NCI-H226 (cell line): ENCODE measurements around the gene TTC23L.

Experiments used
- DNase-seq: peaks from one replicate; pipeline ENCODE4 v3.0.0-alpha.2; 2015

The TTC23L gene

DNA sequence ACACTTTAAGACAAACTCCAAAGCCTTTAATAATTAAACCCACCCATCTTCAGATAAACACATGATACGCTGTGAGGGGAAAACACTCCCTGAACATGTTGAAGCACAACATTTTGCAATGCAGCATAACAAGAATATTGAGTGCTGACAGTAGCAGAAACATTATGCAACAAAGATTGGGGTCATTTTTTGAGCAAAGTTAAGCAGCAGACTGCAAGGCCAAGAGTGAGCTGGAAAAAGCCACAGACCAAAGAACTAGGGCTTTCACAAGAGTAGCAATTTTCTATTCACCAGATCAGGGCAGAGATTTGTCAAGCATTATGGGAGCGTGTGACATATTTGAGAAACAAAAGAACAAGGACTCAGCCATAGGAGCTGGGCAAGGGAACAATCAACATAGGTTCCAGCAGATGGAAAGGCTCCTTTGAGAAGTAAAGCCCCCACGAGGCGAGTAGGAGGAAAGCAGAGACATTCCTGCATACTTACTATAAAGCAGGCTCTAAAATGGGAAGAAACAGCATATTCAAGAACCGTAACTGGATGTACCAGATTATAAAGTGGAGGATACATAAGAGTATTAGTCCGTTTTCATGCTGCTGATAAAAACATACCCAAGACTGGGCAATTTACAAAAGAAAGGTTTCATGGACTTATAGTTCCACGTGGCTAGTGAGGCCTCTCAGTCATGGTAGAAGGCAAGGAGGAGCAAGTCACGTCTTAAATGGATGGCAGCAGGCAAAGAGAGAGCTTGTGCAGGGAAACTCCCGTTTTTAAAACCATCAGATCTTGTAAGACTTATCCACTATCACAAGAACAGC is 4.8 kb upstream of the TTC23L start:
- DNase-seq = no peak

DNA sequence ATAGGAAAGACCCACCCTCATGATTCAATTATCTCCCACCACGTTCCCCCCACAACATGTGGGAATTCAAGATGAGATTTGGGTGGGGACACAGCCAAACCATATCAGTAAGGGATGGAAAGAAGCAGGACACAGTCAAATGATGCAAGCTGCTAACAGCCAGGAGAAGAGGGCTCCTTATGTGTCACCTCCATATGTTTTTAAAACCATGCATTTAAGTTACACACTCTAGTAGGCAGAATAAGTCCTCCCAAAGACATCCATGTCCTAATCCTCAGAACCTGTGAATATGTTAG is 4.2 kb upstream of the TTC23L start:
- no peak for DNase-seq

DNA sequence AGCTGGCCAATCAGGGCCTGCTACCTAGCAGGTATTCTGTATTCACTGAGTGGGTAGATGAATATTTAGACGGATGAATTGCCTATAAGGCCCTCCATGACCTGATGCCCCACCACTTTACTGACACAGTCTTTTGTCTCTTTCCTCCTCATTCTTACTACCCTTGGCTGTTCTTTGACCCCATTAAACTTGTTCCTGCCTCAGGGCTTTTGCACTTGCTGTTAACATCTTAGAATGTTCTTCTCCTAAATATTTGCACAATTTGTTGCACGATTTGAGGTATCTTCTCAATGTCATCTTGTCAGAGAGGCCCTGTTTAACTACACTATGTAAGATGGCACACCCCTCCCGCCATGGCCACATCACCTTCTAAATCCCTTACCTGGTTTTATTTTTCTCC is 3.3 kb upstream of the TTC23L start:
- DNase-seq = no peak

DNA sequence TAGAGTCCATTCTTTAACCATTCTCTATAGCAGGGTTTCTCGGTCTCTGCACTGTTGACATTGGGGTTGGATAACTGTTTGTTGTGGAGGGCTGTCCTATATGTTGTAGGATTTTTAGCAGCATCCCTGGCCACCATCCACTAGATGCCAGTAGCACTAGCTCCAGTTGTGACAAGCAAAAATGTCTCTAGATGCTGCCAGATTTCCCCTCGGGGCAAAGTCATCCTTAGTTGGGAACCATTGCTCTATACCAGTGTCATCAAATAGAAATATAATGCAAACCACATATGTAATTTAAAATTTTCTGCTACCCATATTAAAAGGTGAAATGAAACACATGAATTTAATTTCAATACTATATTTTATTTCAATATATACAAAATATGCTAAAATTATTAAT is 2.9 kb downstream of the TTC23L start:
- DNase-seq = no peak

DNA sequence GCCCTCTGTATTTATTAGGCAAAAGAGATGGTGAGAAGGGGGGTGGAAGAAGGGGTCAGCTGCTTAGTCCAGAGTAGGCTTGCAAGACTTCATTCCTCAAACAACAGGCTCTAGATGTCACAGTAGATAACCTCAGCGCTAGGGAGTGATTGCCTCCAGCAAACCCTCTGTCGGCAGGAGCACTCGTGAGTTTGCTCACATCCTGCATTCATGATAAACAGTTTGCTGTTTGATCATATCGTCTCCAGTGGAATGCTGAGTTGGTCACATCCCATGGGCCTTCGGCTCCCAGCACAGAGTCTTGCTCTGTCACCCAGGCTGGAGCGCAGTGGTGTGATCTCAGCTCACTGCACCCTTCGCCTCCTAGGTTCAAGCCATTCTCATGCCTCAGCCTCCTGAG is 3.6 kb downstream of the TTC23L start:
- no peak for DNase-seq

DNA sequence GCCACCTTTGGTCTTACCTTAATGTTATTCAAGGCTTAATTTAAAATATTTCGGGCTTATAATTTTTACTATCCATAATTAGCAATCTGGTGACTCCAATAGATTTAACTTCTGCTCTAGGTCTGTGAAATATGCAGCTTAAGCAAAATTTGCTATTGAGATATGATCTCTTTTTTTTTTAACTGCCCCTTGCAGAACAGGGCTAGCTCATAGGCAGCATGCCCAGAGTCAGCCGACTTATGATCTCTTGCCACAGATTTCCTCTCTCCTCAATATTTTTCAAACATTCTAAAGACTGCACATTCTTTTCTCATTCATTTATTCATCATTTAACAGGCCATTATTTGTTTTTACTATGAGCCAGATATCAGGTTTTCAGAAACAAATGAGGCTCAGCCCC is 4.5 kb downstream of the TTC23L start:
- no peak for DNase-seq

DNA sequence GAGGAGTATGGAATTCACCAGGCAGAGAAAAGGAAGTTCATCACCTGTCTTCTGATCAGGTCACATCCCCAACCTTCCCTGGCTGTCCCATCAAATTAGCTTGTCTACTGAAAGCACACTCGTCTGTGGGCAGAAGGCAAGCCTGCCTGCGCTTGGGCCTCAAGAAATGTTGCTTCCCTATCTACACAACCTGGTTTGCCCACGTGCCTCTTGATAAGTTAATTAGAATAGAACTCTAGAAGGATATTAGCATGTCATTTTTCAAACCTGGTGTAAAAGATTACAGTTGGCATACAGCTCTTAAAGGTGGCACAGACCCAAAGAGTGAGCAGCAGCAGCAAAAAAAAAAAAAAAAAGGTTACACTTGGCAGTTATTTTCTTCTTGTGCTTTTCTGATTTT is 5.1 kb downstream of the TTC23L start:
- no peak for DNase-seq

DNA sequence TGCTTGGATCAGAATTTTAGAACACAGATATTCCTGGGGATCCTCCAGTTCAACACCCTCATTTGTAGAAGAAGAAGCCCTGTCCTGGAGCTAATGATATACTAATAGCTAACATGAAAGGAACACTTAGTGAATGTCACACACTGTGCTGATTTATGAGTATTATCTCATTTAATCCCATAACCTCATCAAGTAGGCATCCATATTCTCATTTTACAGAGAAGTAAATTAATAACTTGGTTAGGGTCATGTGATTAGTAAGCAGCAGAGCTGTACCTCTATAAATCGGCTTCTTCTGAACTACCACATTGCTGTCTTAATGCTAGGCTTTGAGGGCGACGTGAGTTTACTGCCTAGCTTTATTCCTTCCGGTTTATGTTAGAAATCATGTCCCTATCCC is 6.0 kb downstream of the TTC23L start:
- DNase-seq = no peak

DNA sequence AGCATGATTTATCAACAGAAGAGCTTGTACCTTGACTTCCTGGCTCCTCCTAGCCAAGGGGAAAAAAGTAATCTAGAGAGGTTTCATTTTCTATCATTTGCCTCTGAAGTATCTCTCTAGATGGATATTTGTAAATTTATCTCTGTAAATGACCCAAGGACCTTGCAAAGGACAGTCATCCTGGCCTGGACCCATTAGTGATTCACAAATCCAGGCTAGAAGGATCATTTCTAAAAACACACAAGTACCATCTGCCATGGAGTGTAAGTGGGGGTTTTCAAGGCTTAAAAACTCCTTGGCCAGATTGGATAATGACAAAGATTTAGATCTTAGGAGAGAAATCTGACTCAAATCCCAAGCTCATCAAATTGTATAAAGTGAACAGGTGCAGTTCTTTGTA is 8.1 kb downstream of the TTC23L start:
- DNase-seq = no peak

DNA sequence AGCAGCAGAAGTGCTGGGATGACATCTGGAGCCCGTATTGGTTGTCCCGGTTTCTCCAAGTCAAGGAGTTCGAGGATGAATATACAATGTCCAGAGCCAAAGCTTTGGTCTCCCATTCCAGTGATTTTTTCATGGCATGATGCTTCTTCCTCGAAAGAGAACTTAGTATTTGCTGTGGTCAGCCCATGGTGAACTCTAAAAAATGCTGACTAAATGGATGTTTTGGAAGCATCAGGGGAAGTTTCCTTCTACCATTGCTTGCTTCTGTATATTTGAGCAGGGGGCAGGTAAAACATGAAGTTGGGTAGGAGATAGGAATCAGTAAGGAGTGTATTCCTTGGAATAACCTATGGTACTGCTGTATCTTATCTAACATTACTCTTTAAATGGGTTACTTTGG is 8.6 kb downstream of the TTC23L start:
- no peak for DNase-seq

DNA sequence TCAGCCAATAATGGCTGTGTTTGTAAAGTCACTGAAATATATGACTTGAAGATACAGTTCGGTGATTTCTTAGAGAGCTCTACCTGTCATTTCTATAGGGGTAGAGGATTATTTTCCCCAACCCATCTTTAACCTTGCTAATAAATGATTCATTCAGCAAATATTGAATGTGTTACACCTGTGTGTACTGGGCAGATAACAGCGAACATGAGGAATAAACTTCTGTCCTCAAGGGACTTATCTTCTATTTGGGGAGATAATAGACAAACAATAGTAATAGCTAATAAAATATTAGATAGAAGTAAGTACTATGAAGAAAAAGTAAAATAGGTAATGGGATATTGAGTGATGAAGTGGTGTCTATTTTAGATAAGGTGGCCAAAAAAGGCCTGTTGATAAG is 9.3 kb downstream of the TTC23L start:
- DNase-seq = no peak

DNA sequence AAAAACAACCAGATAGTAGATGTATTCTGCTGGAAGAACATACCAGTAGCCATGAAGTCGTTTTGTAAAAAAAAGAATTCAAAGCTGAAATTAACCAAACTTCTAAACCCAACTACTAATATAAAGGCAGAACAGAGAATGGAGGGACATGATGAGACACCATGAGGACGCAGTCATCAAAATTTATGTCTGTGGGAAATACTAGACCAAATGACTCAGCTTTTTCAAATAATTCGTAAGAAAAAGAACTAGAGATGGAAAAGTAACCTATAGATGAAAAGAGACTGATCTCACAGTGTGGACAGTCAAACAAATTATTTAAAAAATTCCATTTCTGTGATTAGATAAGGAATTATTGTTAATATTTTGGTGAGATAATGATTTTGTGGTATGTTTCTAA is 10.3 kb downstream of the TTC23L start:
- DNase-seq = no peak

DNA sequence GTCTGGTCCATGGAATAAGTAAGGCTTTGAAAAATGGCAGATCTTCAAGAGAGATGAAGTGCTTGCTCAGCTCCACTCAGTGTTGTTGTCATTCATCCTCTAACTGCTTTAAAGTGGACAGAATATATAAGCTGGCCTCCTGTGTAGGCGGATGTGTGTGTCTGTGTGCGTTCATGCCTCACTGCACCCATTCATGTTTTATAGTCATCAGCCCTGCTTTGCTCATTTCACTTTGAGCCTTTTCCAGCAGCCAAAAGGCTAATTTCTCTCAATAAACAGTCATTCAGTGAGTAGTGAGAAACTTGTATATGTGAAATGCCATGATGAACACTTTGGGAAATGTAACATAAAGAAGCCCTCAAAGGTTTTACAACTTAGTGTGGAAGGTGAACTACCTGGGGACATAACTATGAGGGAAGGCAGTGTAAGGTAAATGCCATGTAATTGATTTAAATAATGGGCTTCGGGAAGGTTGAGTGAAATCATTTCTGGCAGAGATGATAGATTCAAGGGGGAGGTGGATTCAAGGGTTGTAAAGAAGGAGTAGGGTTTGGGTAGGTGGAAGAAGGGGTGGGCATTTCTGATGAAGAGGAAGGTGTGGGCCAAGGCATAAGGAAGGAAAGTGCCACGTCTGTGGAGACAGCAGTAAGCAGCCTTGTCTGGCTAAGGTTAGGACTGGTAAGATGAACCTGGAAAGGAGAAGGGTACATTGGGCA is 15.7 kb downstream of the TTC23L start:
- DNase-seq = no peak

DNA sequence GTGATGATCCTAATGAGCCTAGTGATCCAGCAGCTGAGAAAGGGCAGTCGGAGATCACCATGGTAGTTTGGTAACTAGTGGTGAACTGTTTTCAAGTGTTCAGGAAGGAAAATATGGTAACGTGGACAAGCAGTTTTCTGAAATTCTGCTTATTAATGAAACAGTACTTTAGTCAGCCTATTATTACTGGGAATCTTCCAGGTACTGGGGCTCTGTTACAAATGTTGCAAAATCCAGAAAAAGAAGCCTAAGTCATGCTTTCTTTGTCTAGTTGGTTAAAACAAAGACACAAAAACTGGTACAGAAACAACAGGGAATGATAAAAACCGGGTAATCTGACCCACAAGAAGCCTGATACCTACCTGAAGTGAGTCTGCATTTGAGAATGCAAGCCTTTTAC is 18.2 kb downstream of the TTC23L start:
- no peak for DNase-seq

DNA sequence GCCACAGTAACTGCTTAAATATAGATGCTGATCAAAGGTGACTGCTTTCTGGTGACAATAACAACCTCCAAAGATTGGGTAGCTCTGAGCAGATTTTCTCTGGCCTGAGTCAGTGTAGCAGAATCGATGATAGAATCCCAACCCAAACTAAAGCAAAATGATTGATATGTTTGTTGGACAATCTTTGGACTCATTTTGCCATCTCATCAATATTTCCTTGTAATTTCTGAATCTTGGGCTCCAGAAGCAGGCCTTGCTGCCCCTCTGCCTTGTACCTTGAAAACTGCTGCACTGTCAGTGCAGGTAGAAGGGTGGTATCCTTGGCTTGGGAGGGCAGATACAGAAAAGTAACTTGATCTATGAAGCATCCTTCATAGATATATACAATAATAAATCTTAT is 18.9 kb downstream of the TTC23L start:
- DNase-seq = no peak

DNA sequence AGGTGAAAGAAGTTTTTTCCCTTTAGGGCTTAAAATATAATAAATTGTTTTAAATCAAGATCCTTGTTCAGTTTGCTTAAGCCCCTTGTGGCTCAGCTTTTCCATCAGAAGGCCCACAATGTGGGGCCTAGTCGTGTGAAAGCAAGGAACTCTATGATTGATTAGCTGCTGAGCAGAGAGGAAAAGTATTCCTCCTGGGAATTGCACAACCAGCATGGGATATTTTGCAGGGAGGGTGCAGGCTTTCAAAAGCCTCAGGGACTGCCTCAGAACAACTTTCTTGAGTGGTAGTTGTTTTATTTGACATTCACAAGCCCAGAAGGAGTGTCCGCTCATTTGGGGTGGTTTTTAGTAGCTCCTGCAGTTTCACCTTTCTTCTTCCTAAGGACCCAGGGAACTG is 19.8 kb downstream of the TTC23L start:
- no peak for DNase-seq

DNA sequence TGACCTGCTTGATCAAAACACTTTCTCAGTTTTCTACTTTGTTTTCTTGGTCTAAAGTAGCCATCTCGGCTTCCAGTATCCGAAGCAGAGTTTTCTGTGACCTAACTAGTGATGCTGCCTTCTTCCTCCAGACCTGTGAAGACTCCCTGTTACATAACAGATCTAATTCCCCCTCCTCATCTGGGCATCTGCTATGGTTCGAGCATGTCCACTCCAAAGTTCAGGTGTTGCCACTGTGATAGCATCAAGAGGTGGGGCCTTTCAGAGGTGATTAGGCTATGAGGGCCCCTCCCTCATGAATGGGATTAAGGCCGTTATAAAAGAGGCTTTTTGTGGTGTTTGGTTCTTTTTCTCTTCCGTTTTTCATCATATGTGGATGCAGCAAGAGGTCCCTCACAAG is 20.3 kb downstream of the TTC23L start:
- no peak for DNase-seq

DNA sequence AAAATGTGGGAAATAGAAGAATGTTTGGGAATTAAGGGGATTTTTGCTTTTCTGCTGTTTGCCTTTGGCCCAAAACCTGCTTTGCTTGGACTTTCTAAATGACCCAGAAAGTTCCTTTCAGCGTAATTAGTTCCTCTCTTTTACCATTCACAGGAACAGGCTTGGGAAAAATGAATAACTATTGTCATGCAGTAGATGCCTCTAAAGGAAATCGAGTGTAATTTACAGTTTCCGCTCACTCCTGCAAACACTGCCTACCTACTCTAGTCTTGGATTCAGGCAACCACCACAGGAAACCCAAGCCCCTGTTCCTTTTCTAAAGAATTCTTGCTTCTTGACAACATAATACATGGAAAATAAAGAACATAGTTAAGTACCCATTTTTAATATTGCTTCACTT is 25.0 kb downstream of the TTC23L start:
- DNase-seq = no peak

DNA sequence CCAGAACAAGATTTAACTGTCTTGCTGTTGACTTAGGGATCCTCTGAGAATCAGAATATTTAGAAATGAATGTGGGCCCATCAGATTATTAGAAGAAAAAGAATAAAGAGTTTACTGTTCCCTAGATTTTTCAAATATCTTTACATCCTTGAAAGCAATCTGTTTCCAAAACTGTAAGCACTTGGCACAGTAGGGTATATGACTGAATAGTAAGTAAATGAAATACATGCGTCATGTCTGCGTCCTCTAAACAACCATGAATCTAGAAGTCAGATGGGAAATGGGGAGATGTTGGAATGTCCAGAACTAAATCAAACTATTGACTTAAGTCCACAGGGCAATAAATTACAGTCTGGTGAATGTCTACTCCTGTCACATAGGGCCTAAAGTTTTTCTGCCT is 26.1 kb downstream of the TTC23L start:
- DNase-seq = no peak

DNA sequence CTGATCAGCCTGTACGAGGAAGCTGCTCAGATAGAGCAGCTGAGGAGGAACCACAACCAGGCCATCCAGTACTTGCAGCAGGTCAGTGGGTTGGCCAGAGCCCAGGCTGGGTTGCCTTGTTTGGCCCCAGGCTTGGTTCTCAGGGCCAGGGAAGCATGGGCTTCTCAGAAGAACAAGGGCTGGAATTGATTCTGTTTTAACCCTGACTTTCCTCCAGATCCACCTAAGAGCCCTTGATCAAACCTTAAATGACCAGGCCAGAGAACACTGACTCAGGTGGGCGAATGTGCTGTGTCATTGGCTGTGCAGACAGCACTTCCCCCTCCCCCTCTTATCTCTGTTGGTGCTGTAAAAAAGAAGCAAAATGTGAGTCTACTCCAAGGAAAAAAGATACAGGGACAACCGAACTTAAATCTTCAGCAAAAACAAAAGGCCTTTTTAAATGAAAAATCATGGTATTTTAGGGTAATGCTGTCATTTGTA is 28.1 kb downstream of the TTC23L start:
- no peak for DNase-seq

DNA sequence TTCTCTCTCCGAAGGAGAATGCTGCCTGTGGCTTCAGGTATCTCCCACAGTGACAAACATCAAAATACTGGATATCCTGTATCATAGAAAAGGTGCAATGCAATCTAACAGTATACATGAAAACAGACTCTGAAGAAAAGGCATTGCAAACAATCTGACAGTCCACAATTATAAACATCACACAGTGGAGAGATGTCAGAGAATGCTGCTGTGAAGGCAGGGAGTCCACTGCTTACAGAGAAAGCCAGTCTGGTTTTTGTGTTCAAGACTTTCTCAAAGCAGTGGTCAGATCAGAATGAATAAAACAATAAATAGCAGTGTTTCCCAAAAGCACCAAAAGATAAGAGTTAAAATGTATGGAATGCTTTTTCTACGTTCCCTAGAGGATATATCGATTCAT is 28.7 kb downstream of the TTC23L start:
- DNase-seq = no peak

DNA sequence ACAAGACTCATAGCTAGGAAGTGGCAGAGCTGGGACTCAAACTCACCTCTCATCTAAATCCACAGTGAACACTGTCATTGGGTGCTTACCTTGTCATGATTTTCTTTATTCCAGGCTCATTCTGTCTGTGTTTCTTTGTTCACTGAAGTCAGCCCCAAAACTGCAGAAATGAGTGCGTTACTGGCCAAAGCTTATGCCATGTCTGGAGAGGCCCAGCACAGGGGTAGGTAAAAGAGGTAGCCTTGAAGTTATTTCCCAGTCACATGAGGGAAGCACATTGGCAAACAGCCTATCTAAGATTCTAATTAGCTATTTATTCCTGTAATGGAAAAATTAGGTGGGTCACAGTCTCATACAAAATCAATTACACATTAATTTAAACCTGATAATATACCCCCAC is 29.8 kb downstream of the TTC23L start:
- DNase-seq = no peak

DNA sequence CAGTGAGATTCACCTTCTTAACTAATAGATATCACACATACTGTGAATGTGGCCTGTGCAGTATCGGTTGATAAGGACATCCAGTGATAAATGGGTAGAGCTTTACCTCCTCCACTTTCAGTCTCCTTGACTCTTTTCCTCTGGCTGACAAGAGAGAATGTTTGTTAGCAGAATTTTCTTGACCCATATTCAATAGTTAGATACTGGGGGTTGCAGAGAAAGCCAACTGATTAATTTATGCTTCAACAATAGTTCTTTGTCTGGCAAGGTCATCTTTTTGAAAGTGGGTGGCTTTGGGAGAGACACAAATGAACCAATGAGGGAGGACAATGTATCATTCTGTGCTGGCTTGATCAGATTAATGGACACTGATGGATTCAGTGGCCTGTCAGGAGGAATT is 30.3 kb downstream of the TTC23L start:
- DNase-seq = no peak

DNA sequence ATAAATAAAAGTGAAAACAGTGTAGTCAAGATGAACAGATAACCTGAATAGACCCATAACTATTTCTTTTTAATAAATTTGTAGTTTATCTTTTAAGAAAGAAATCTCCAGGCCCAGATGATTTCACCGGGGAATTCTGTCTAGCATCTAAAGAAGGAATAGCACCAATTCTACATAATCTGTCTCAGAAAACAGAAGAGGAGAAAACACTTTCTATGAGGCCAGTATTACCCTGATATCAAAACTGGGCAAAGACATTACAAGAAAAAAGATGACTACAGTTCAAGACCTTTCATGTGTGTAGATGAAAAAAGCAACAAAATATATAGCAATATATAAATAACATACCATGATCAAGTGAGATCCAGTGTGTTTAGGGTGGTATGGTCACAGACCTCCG is 31.4 kb downstream of the TTC23L start:
- no peak for DNase-seq

DNA sequence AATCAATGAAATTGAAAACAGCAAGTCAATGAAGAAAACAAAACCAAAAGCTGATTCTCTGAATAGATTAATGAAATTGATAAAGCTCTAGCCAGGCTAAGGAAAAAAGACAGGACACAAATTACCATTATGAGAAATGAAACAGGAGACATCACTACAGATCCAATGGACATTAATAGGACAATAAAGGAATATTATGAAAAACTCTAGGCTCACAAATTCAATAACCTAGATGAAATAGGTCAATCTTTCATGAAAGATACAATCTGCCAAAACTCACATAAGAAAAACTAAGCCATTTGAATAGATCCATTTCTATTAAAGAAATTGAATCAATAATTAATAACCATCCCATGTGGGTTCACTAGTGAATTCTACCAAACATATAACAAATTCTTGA is 37.3 kb downstream of the TTC23L start:
- DNase-seq = no peak
